ENCODE measurements around the gene JAK2.

DNA sequence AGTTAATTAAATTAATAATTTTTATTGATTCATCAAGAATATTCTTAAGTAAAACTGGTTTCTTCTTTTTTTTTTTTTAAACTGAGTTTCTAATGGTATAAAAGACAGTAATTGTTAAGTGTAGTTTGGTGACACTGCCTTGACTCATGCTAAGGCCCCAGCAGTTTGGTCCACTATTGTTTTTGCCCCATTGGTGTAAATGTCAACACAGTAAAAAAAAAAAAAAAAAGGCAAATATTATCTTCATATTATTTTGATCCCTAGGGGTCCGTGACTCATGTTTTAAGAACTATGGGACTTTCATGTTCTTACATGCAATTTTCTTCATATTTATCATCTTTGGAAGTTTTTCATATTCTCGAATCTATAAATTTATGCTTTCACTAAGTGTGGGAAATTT, 29.2 kb upstream of the JAK2 start:
- TF ChIP-seq EZH2 (IDR thresholded peaks at IDR 0.05; ENCODE audit: borderline replicate concordance, low read depth, low read length, severe bottlenecking) (no peak), POLR2A (IDR thresholded peaks at IDR 0.05; ENCODE audit: low read depth, low read length) (no peak), POLR2AphosphoS5 (IDR thresholded peaks at IDR 0.05; ENCODE audit: insufficient read depth, low read depth, low read length) (no peak)
- TF ChIP-seq, protein P1, sequence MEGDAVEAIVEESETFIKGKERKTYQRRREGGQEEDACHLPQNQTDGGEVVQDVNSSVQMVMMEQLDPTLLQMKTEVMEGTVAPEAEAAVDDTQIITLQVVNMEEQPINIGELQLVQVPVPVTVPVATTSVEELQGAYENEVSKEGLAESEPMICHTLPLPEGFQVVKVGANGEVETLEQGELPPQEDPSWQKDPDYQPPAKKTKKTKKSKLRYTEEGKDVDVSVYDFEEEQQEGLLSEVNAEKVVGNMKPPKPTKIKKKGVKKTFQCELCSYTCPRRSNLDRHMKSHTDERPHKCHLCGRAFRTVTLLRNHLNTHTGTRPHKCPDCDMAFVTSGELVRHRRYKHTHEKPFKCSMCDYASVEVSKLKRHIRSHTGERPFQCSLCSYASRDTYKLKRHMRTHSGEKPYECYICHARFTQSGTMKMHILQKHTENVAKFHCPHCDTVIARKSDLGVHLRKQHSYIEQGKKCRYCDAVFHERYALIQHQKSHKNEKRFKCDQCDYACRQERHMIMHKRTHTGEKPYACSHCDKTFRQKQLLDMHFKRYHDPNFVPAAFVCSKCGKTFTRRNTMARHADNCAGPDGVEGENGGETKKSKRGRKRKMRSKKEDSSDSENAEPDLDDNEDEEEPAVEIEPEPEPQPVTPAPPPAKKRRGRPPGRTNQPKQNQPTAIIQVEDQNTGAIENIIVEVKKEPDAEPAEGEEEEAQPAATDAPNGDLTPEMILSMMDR (IDR thresholded peaks at IDR 0.05; ENCODE audit: extremely low read depth in 1 of 2, insufficient read depth in 1 of 2, low read depth in 1 of 2, low read length in 2 of 2): no peak
- TF ChIP-seq, protein P2, sequence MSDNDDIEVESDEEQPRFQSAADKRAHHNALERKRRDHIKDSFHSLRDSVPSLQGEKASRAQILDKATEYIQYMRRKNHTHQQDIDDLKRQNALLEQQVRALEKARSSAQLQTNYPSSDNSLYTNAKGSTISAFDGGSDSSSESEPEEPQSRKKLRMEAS (IDR thresholded peaks at IDR 0.05; ENCODE audit: insufficient read depth, insufficient read length): no peak
